HCT116 (cell line): ENCODE results near the gene COL21A1. TPM values are rescaled to one million over a fixed set of nuclear protein-coding genes. Genes with fewer than 3 reads are reported as not detected.

Source experiments
- ATAC-seq: fragments of 200-7000 bp; cut with Tn5 transposase; 2 replicates; pipeline ENCODE4 v1.9.1; 2020; ENCODE audit warnings: mild to moderate bottlenecking, moderate library complexity
- BruUV-seq: library from RNA; stranded (reverse); fragments of 400-500 nt; replicated peaks from 2 replicates; lab custom pipeline; 2021; lab: Mats Ljungman, UMichigan
- CTCF ChIA-PET: fragments of 300-600 bp; sonication (Branson Sonifier 250); formaldehyde crosslinking; loops from one replicate; lab custom pipeline; 2021; ENCODE audit warnings: antibody characterized with exemption; lab: Charles Lee
- POLR2A ChIA-PET: fragments of 300-600, 350-600 bp; sonication (Branson Sonifier 250); formaldehyde crosslinking; loops from one replicate; lab custom pipeline; 2021; ENCODE audit warnings: antibody characterized with exemption; lab: Charles Lee
- RAD21 ChIA-PET, 2 experiments: fragments of 300-600 bp; sonication (Branson Sonifier 250); formaldehyde crosslinking; loops; one replicate each; lab custom pipeline; 2023; ENCODE audit warnings: low total read pairs in 2 of 2; ENCODE audit not compliant: uncharacterized antibody in 2 of 2, unreplicated experiment in 2 of 2, low non-redundant PET in 1 of 2; lab: Charles Lee
- DNase-seq: peaks from one replicate; pipeline ENCODE4 v3.0.0-alpha.2; 2010; ENCODE audit warnings: low read depth, low spot score
- H2AFZ ChIP-seq: fragments of 200-600 bp; shearing (Covaris generic), sonication (generic); 2 replicates; pipeline ENCODE4 v1.6.1; 2017; ENCODE audit warnings: low read depth, mixed run types, mixed read lengths, antibody characterized with exemption, low read length; ENCODE audit not compliant: poor library complexity, severe bottlenecking
- H3K27ac ChIP-seq: 2 replicates; pipeline ENCODE4 v1.5.1; 2012; ENCODE audit warnings: low read depth, low read length
- H3K27me3 ChIP-seq: fragments of 200-600 bp; sonication (generic); 2 replicates; pipeline ENCODE4 v1.6.1; 2016; ENCODE audit warnings: mixed run types, low read length, mixed read lengths; ENCODE audit not compliant: insufficient read depth
- H3K36me3 ChIP-seq, 2 experiments: fragments of 200-500 bp in 1 of 2; fragments of 200-600 bp in 1 of 2; sonication (Bioruptor generic) in 1 of 2; sonication (generic) in 1 of 2; 2 replicates each; pipeline versions ENCODE4 v1.5.1 to v1.6.1; 2014 to 2016; ENCODE audit warnings: low read length in 2 of 2, inconsistent platforms in 1 of 2, mixed read lengths in 1 of 2, mixed run types in 1 of 2; ENCODE audit not compliant: insufficient read depth in 2 of 2, control insufficient read depth in 1 of 2
- H3K4me1 ChIP-seq, 2 experiments: fragments of 200-600 bp in 1 of 2; sonication (generic) in 1 of 2; 2 replicates each; pipeline versions ENCODE4 v1.5.1 to v1.6.1; 2012 to 2017; ENCODE audit warnings: low read length in 2 of 2, inconsistent platforms in 1 of 2, mild to moderate bottlenecking in 1 of 2, mixed read lengths in 1 of 2, mixed run types in 1 of 2, moderate library complexity in 1 of 2; ENCODE audit not compliant: insufficient read depth in 2 of 2, control insufficient read depth in 1 of 2
- H3K4me2 ChIP-seq: fragments of 200-600 bp; sonication (generic); 2 replicates; pipeline ENCODE4 v1.6.1; 2017; ENCODE audit warnings: mixed run types, low read length, mixed read lengths
- H3K4me3 ChIP-seq, 2 experiments: fragments of 200-600 bp in 1 of 2; sonication (generic) in 1 of 2; replicated peaks in 1 of 2; 2 replicates each; pipeline ENCODE4 v1.5.1; 2011 to 2016; ENCODE audit warnings: low read length in 2 of 2, control low read depth in 1 of 2, low read depth in 1 of 2, mild to moderate bottlenecking in 1 of 2, mixed read lengths in 1 of 2, mixed run types in 1 of 2
- H3K79me2 ChIP-seq: fragments of 200-600 bp; sonication (generic); 2 replicates; pipeline ENCODE4 v1.6.1; 2017; ENCODE audit warnings: mild to moderate bottlenecking, mixed run types, low read length, moderate library complexity, mixed read lengths; ENCODE audit not compliant: insufficient read depth
- H3K9ac ChIP-seq: fragments of 200-600 bp; sonication (generic); 2 replicates; pipeline ENCODE4 v1.6.1; 2016; ENCODE audit warnings: low read length, mixed read lengths
- H3K9me2 ChIP-seq: fragments of 200-600 bp; sonication (generic), shearing (Covaris generic); 2 replicates; pipeline ENCODE4 v1.6.1; 2017; ENCODE audit warnings: mixed run types, mild to moderate bottlenecking, moderate library complexity; ENCODE audit not compliant: insufficient read depth
- H3K9me3 ChIP-seq, 2 experiments: fragments of 200-500 bp in 1 of 2; fragments of 200-600 bp in 1 of 2; sonication (Bioruptor generic) in 1 of 2; sonication (generic) in 1 of 2; 2 replicates each; pipeline ENCODE4 v1.6.1; 2014 to 2017; ENCODE audit warnings: low read length in 2 of 2, mixed read lengths in 2 of 2, inconsistent platforms in 1 of 2, low read depth in 1 of 2, mild to moderate bottlenecking in 1 of 2, mixed run types in 1 of 2, moderate library complexity in 1 of 2; ENCODE audit not compliant: control insufficient read depth in 1 of 2, insufficient read depth in 1 of 2
- H4K20me1 ChIP-seq: fragments of 200-600 bp; sonication (generic), shearing (Covaris generic); 2 replicates; pipeline ENCODE4 v1.6.1; 2017; ENCODE audit warnings: mixed run types, mild to moderate bottlenecking, moderate library complexity; ENCODE audit not compliant: insufficient read depth
- ATF3 ChIP-seq: IDR thresholded peaks from 2 replicates; pipeline ENCODE4 v1.6.1; 2012
- CBX3 ChIP-seq: IDR thresholded peaks from 2 replicates; pipeline ENCODE4 v1.6.1; 2012; ENCODE audit warnings: low read depth
- CEBPB ChIP-seq: IDR thresholded peaks from 2 replicates; pipeline ENCODE4 v1.6.1; 2012; ENCODE audit warnings: low read depth
- CTCF ChIP-seq, 3 experiments: fragments of 200-600 bp in 1 of 3; sonication (generic) in 1 of 3; IDR thresholded peaks in 2 of 3; conservative IDR thresholded peaks in 1 of 3; 2 replicates each; pipeline ENCODE4 v1.5.1; 2012 to 2017; ENCODE audit warnings: low read depth in 2 of 3, low read length in 2 of 3, antibody characterized with exemption in 1 of 3, borderline replicate concordance in 1 of 3, control low read depth in 1 of 3, mild to moderate bottlenecking in 1 of 3, mixed read lengths in 1 of 3, mixed run types in 1 of 3, moderate library complexity in 1 of 3; ENCODE audit not compliant: insufficient read depth in 1 of 3
- EGR1 ChIP-seq: IDR thresholded peaks from 2 replicates; pipeline ENCODE4 v1.6.1; 2012; ENCODE audit warnings: low read depth
- ELF1 ChIP-seq: IDR thresholded peaks from 2 replicates; pipeline ENCODE4 v1.6.1; 2012; ENCODE audit warnings: low read depth, borderline replicate concordance
- EZH2 ChIP-seq: fragments of 200-600 bp; sonication (generic); IDR thresholded peaks from 2 replicates; pipeline ENCODE4 v1.6.1; 2017; ENCODE audit warnings: antibody characterized with exemption, mixed run types
- EZH2phosphoT487 ChIP-seq: fragments of 200-600 bp; IDR thresholded peaks from 2 replicates; pipeline ENCODE4 v1.6.1; 2018; ENCODE audit warnings: antibody characterized with exemption, borderline replicate concordance
- FOSL1 ChIP-seq: IDR thresholded peaks from 2 replicates; pipeline ENCODE4 v1.6.1; 2012; ENCODE audit warnings: low read depth
- JUND ChIP-seq: IDR thresholded peaks from 2 replicates; pipeline ENCODE4 v1.6.1; 2012
- RAD21 ChIP-seq: IDR thresholded peaks from 2 replicates; pipeline ENCODE4 v1.6.1; 2012; ENCODE audit warnings: low read depth, mild to moderate bottlenecking
- SIN3A ChIP-seq: IDR thresholded peaks from 2 replicates; pipeline ENCODE4 v1.6.1; 2012; ENCODE audit warnings: low read depth
- SP1 ChIP-seq: IDR thresholded peaks from 2 replicates; pipeline ENCODE4 v1.6.1; 2012; ENCODE audit warnings: low read depth
- SRF ChIP-seq: IDR thresholded peaks from 2 replicates; pipeline ENCODE4 v1.6.1; 2012; ENCODE audit warnings: low read depth
- ZNF274 ChIP-seq: fragments of 200-500 bp; sonication (Bioruptor generic); IDR thresholded peaks from 2 replicates; pipeline ENCODE4 v1.6.1; 2014; ENCODE audit warnings: mild to moderate bottlenecking, low read depth, low read length, inconsistent platforms
- intact Hi-C: fragments of 100-400 bp; cut with micrococcal nuclease; formaldehyde crosslinking; loops from 2 replicates; pipeline ENCODE4 v1.10.0; 2022
- total RNA-seq: library from RNA; stranded (reverse); gene quantifications from one replicate; pipeline ENCODE4 v1.2.1, GENCODE V29; 2021; ENCODE audit not compliant: unreplicated experiment
- TF ChIP-seq, protein P1 (sequence below): IDR thresholded peaks from 2 replicates; pipeline ENCODE4 v1.6.1; 2011; ENCODE audit warnings: mild to moderate bottlenecking, low read length, moderate library complexity; ENCODE audit not compliant: insufficient replicate concordance; ENCODE audit errors: extremely low read depth

The COL21A1 gene
- total RNA-seq, 1 experiment from 2014 or later = not detected

DNA sequence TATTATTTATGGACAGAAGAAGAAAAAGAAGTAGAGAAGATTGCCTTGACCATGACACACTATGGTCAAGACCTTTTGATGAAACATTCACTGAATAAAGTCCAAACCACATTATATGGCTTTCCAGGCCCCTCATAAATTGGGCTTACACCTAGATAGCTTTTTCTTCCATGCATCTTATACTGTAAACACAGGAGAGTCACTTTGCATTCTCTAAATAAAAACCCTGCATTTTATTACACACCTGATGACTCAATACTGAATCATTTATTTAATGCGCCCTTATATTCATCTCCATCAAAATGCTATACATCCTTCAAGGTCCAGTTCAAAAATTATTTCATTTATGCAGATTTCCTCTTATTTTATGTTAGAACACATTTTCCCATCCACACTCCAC lies 78.0 kb downstream of the COL21A1 start:
- no peak overlapping the region for H3K9ac ChIP-seq
- RAD21 ChIA-PET = no interaction called here
- POLR2A ChIA-PET = no interaction called here
- H4K20me1 ChIP-seq = no peaks in the 10 kb centered on the region
- H3K9me3 ChIP-seq = peaks cover 0 to 6% of the 10 kb centered on the region in 2 experiments; a peak in 2 of 4 replicates
- intact Hi-C loops = no loop called here
- H3K4me3 ChIP-seq = no peak overlapping the region
- no TSS peak for BruUV-seq
- no peak overlapping the region for H3K27ac ChIP-seq
- H2AFZ ChIP-seq = no peak overlapping the region
- H3K36me3 ChIP-seq = no peaks in the 10 kb centered on the region
- CTCF ChIA-PET = no interaction called here
- no peak overlapping the region for H3K4me2 ChIP-seq
- H3K4me1 ChIP-seq = no peaks in the 10 kb centered on the region
- DNase-seq (no peak), ATAC-seq (no peak)
- no peaks in the 10 kb centered on the region for H3K79me2 ChIP-seq
- no peaks in the 10 kb centered on the region for H3K27me3 ChIP-seq
- TF ChIP-seq FOSL1 (no peak), SIN3A (no peak), EGR1 (no peak), JUND (no peak), CTCF (IDR thresholded peaks at IDR 0.05 in 2 of 3, conservative IDR thresholded peaks at IDR 0.05 in 1 of 3; ENCODE audit: borderline replicate concordance in 1 of 3, insufficient read depth in 1 of 3, low read depth in 2 of 3, low read length in 2 of 3) (no peak)
- TF ChIP-seq, protein P1, sequence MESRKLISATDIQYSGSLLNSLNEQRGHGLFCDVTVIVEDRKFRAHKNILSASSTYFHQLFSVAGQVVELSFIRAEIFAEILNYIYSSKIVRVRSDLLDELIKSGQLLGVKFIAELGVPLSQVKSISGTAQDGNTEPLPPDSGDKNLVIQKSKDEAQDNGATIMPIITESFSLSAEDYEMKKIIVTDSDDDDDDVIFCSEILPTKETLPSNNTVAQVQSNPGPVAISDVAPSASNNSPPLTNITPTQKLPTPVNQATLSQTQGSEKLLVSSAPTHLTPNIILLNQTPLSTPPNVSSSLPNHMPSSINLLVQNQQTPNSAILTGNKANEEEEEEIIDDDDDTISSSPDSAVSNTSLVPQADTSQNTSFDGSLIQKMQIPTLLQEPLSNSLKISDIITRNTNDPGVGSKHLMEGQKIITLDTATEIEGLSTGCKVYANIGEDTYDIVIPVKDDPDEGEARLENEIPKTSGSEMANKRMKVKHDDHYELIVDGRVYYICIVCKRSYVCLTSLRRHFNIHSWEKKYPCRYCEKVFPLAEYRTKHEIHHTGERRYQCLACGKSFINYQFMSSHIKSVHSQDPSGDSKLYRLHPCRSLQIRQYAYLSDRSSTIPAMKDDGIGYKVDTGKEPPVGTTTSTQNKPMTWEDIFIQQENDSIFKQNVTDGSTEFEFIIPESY = no peak
- no peaks in the 10 kb centered on the region for H3K9me2 ChIP-seq

DNA sequence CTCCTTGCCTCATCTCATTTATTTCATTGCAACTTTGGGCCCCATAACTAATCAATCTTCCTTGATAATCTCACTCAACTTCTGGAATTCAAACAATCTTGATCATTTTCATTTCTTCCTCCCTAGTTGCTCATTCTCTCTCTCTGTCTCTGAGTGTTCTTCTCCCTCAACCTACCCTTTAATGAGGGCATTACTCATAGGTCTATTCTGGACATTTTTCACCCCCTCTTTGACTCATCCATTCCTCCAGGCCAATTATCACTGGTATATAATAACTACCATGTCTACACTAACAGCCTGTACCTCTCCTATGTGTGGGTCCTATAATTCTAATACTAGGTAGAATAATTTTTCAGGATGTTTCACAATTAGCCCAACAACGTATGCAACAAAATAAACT lies 78.8 kb downstream of the COL21A1 start:
- intact Hi-C loops = no loop called here
- no peak overlapping the region for H3K4me2 ChIP-seq
- no peaks in the 10 kb centered on the region for H3K36me3 ChIP-seq
- BruUV-seq = no TSS peak
- CTCF ChIA-PET = no interaction called here
- no peaks in the 10 kb centered on the region for H3K27me3 ChIP-seq
- no peak overlapping the region for H2AFZ ChIP-seq
- no peaks in the 10 kb centered on the region for H4K20me1 ChIP-seq
- no peak for ATAC-seq
- no peak for DNase-seq
- peaks cover 0 to 6% of the 10 kb centered on the region in 2 experiments; a peak in 2 of 4 replicates for H3K9me3 ChIP-seq
- no peak overlapping the region for H3K4me3 ChIP-seq
- H3K79me2 ChIP-seq = no peaks in the 10 kb centered on the region
- RAD21 ChIA-PET = no interaction called here
- H3K9ac ChIP-seq = no peak overlapping the region
- POLR2A ChIA-PET = no interaction called here
- no peaks in the 10 kb centered on the region for H3K4me1 ChIP-seq
- H3K27ac ChIP-seq = no peak overlapping the region
- H3K9me2 ChIP-seq = no peaks in the 10 kb centered on the region
- TF ChIP-seq ATF3 (no peak), EGR1 (no peak), ZNF274 (no peak), SP1 (no peak), ELF1 (no peak), SRF (no peak), EZH2 (no peak), CBX3 (no peak), CEBPB (no peak), EZH2phosphoT487 (no peak), RAD21 (no peak)
